DND-41 (cell line): ENCODE data around the gene KIR3DL3.
"Not testable (repeated sequence)": the region's sequence is repeated elsewhere in the genome, so short reads cannot be mapped to it uniquely, and the experiment has no call there.

ENCODE experiments used
- ATAC-seq: fragments of 200-7000 bp; cut with Tn5 transposase; 3 replicates; pipeline ENCODE4 v1.9.1; 2021; ENCODE audit warnings: low read depth; ENCODE audit not compliant: insufficient read depth
- DNase-seq: peaks from one replicate; pipeline ENCODE4 v3.0.0-alpha.2; 2020
- H2AFZ ChIP-seq: 2 replicates; pipeline ENCODE4 v1.6.0; 2012; ENCODE audit warnings: low read depth, low read length
- H3K27ac ChIP-seq: 2 replicates; pipeline ENCODE4 v1.5.1; 2012; ENCODE audit warnings: low read length, inconsistent platforms
- H3K27me3 ChIP-seq: fragments of 200-600 bp; sonication (generic); 2 replicates; pipeline ENCODE4 v1.6.0; 2012; ENCODE audit warnings: low read length, mild to moderate bottlenecking, inconsistent platforms; ENCODE audit not compliant: insufficient read depth, poor library complexity
- H3K36me3 ChIP-seq: 2 replicates; pipeline ENCODE4 v1.5.1; 2012; ENCODE audit warnings: low read length, inconsistent platforms; ENCODE audit not compliant: insufficient read depth
- H3K4me1 ChIP-seq: 2 replicates; pipeline ENCODE4 v1.5.1; 2012; ENCODE audit warnings: mild to moderate bottlenecking, low read length; ENCODE audit not compliant: insufficient read depth
- H3K4me2 ChIP-seq: 2 replicates; pipeline ENCODE4 v1.6.0; 2012; ENCODE audit warnings: mild to moderate bottlenecking, moderate library complexity, low read length, inconsistent platforms; ENCODE audit not compliant: insufficient read depth
- H3K4me3 ChIP-seq, 2 experiments: fragments of 200-600 bp in 1 of 2; shearing (Covaris generic) in 1 of 2; 2 replicates each; pipeline ENCODE4 v1.5.1; 2012 to 2016; ENCODE audit warnings: inconsistent platforms in 2 of 2, low read length in 2 of 2, mild to moderate bottlenecking in 2 of 2, low read depth in 1 of 2, moderate library complexity in 1 of 2
- H3K79me2 ChIP-seq: 2 replicates; pipeline ENCODE4 v1.6.0; 2012; ENCODE audit warnings: low read length, inconsistent platforms; ENCODE audit not compliant: insufficient read depth
- H3K9ac ChIP-seq: 2 replicates; pipeline ENCODE4 v1.6.0; 2012; ENCODE audit warnings: low read depth, mild to moderate bottlenecking, inconsistent platforms, low read length, moderate library complexity
- H3K9me3 ChIP-seq: 2 replicates; pipeline ENCODE4 v1.5.1; 2012; ENCODE audit warnings: low read length, moderate library complexity, mild to moderate bottlenecking, inconsistent platforms; ENCODE audit not compliant: insufficient read depth, severe bottlenecking
- H4K20me1 ChIP-seq: 2 replicates; pipeline ENCODE4 v1.6.0; 2012; ENCODE audit warnings: low read length; ENCODE audit not compliant: insufficient read depth
- CTCF ChIP-seq: IDR thresholded peaks from 2 replicates; pipeline ENCODE4 v1.5.1; 2012; ENCODE audit warnings: borderline replicate concordance, low read length, moderate library complexity, mild to moderate bottlenecking; ENCODE audit not compliant: poor library complexity, severe bottlenecking; ENCODE audit errors: extremely low read depth
- EZH2 ChIP-seq: IDR thresholded peaks from 3 replicates; pipeline ENCODE4 v1.6.1; 2012; ENCODE audit warnings: borderline replicate concordance, low read depth, mild to moderate bottlenecking, moderate library complexity, low read length, inconsistent platforms; ENCODE audit not compliant: severe bottlenecking

KIR3DL3 gene

GRCh38 chr19:54709212-54709948, 14.9 kb upstream of the KIR3DL3 start:
- H3K36me3 ChIP-seq, result no peaks in the 10 kb centered on the region
- no peak overlapping the region for H3K27ac ChIP-seq
- no peaks in the 10 kb centered on the region for H4K20me1 ChIP-seq
- no peak overlapping the region for H3K4me3 ChIP-seq
- H2AFZ ChIP-seq, result no peak overlapping the region
- ATAC-seq (no peak), DNase-seq (no peak)
- no peak overlapping the region for H3K9ac ChIP-seq
- no peak overlapping the region for H3K4me2 ChIP-seq
- no peaks in the 10 kb centered on the region for H3K27me3 ChIP-seq
- no peaks in the 10 kb centered on the region for H3K9me3 ChIP-seq
- no peaks in the 10 kb centered on the region for H3K79me2 ChIP-seq
- TF ChIP-seq EZH2, result no peak
- TF ChIP-seq CTCF, result no peak
- peaks cover 12% of the 10 kb centered on the region for H3K4me1 ChIP-seq

DNA sequence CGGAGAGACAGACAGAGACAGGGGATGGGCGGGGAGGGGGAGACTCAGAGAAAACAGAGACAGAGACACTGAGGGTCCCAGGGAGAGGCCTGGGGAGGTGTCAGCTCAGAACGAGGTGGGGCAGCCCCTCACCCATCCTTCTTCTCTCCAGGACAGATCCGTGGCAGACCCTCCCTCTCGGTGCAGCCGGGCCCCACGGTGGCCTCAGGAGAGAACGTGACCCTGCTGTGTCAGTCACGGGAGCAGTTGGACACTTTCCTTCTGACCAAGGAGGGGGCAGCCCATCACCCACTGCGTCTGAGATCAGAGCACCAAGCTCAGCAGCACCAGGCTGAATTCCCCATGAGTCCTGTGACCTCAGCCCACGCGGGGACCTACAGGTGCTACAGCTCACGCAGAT, 14.3 kb upstream of the KIR3DL3 start:
- not testable (repeated sequence) for H3K79me2 ChIP-seq, H3K4me2 ChIP-seq
- peaks cover 12% of the 10 kb centered on the region for H3K4me1 ChIP-seq

DNA sequence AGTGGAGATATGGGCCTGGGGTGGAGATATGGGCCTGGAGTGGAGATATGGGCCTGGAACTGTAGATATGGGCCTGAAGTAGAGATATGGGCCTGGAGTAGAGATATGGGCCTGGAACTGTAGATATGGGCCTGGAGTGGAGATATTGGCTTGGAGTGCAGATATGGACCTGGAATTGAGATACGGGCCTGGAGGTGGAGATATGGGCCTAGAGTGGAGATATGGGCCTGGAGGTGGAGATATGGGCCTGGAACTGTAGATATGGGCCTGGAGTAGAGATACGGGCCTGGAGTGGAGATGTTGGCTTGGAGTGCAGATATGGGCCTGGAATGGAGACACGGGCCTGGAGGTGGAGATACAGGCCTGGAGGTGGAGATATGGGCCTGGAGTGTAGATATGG, 402 bp downstream of the KIR3DL3 start:
- no peak for TF ChIP-seq CTCF
- no peak for TF ChIP-seq EZH2
- no peak overlapping the region for H3K9ac ChIP-seq
- H3K4me3 ChIP-seq, result no peak overlapping the region
- H3K27me3 ChIP-seq, result no peaks in the 10 kb centered on the region
- no peaks in the 10 kb centered on the region for H3K9me3 ChIP-seq
- no peak for DNase-seq
- H3K36me3 ChIP-seq, result no peaks in the 10 kb centered on the region
- H3K4me1 ChIP-seq, result no peaks in the 10 kb centered on the region
- no peak overlapping the region for H3K27ac ChIP-seq
- no peaks in the 10 kb centered on the region for H4K20me1 ChIP-seq
- H3K79me2 ChIP-seq, result no peaks in the 10 kb centered on the region
- no peak overlapping the region for H2AFZ ChIP-seq
- no peak for ATAC-seq
- no peak overlapping the region for H3K4me2 ChIP-seq

More for the DNA sequence above, 14.3 kb upstream of the KIR3DL3 start:
- H3K4me3 ChIP-seq, H2AFZ ChIP-seq, H3K27ac ChIP-seq, H3K36me3 ChIP-seq, DNase-seq, H3K9ac ChIP-seq, ATAC-seq, H3K9me3 ChIP-seq, H4K20me1 ChIP-seq, H3K27me3 ChIP-seq: not testable (repeated sequence)

- no peaks in the 10 kb centered on the region for H3K79me2 ChIP-seq
- ATAC-seq, result no peak
- H3K9me3 ChIP-seq, result no peaks in the 10 kb centered on the region
These were observed 1.1 kb downstream of the KIR3DL3 start for GRCh38 chr19:54725321-54725720.

More at GRCh38 chr19:54725321-54725720, 1.1 kb downstream of the KIR3DL3 start:
- Histone ChIP-seq H3K27me3 (no peaks in the 10 kb centered on the region), H2AFZ (no peak overlapping the region), H3K4me1 (no peaks in the 10 kb centered on the region), H3K27ac (no peak overlapping the region), H4K20me1 (no peaks in the 10 kb centered on the region), H3K9ac (no peak overlapping the region), H3K4me2 (no peak overlapping the region), H3K4me3 (no peak overlapping the region), H3K36me3 (no peaks in the 10 kb centered on the region)
- DNase-seq, result no peak
- no peak for TF ChIP-seq EZH2
- no peak for TF ChIP-seq CTCF
